ENCODE results near the gene PHKA2.
A peak's percentile ranks its signal among the peaks of the same experiment; 100 is the strongest.
"Not testable (repeated sequence)": the region's sequence is repeated elsewhere in the genome, so short reads cannot be mapped to it uniquely, and the experiment has no call there.

PHKA2 gene

GRCh38 chrX:18871161-18871890, 112.6 kb downstream of the PHKA2 start:
- no peak overlapping the region for H3K4me3 ChIP-seq (replicated peaks in 1 of 2; ENCODE audit: low read depth in 2 of 2, low read length in 2 of 2)
- TF ChIP-seq, protein P1, sequence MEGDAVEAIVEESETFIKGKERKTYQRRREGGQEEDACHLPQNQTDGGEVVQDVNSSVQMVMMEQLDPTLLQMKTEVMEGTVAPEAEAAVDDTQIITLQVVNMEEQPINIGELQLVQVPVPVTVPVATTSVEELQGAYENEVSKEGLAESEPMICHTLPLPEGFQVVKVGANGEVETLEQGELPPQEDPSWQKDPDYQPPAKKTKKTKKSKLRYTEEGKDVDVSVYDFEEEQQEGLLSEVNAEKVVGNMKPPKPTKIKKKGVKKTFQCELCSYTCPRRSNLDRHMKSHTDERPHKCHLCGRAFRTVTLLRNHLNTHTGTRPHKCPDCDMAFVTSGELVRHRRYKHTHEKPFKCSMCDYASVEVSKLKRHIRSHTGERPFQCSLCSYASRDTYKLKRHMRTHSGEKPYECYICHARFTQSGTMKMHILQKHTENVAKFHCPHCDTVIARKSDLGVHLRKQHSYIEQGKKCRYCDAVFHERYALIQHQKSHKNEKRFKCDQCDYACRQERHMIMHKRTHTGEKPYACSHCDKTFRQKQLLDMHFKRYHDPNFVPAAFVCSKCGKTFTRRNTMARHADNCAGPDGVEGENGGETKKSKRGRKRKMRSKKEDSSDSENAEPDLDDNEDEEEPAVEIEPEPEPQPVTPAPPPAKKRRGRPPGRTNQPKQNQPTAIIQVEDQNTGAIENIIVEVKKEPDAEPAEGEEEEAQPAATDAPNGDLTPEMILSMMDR (IDR thresholded peaks at IDR 0.05; ENCODE audit: low read depth, low read length), result no peak
- peak; percentile 25 to 58 for DNase-seq (ENCODE audit: low read depth in 2 of 2)

DNA sequence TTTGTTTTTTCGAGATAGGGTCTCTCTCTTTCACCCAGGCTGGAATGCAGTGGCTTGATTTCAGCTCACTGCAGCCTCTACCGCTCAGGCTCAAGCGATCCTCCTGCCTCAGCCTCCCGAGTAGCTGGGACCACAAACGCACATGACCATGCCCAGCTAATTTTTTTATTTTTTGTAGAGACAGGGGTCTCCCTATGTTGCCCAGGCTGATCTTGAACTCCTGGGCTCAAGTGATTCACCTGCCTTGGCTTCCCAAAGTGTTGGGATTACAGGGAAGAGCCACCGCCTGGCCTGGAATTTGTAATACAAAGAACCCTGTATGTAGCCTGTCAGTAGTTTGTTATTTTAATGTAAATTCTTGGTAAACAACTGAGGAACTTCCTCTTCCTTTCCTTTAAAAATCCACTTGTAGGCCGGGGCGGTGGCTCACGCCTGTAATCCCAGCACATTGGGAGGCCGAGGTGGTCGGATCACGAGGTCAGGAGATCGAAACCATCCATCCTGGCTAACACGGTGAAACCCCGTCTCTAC, 119.5 kb downstream of the PHKA2 start:
- no peak for DNase-seq (ENCODE audit: low read depth in 2 of 2)
- TF ChIP-seq, protein P1 (IDR thresholded peaks at IDR 0.05; ENCODE audit: low read depth, low read length), result no peak
- H3K4me3 ChIP-seq (replicated peaks in 1 of 2; ENCODE audit: low read depth in 2 of 2, low read length in 2 of 2), result no peak overlapping the region

GRCh38 chrX:18861511-18861910, 122.4 kb downstream of the PHKA2 start:
- no peak overlapping the region for H3K4me3 ChIP-seq (replicated peaks in 1 of 2; ENCODE audit: low read depth in 2 of 2, low read length in 2 of 2)
- DNase-seq (ENCODE audit: low read depth in 2 of 2), result no peak
- TF ChIP-seq, protein P1 (IDR thresholded peaks at IDR 0.05; ENCODE audit: low read depth, low read length), result no peak

GRCh38 chrX:18856645-18856997, 127.3 kb downstream of the PHKA2 start:
- H3K4me3 ChIP-seq (replicated peaks in 1 of 2; ENCODE audit: low read depth in 2 of 2, low read length in 2 of 2), result no peak overlapping the region
- DNase-seq (ENCODE audit: low read depth in 2 of 2), result no peak
- TF ChIP-seq, protein P1 (IDR thresholded peaks at IDR 0.05; ENCODE audit: low read depth, low read length), result no peak

- H3K4me3 ChIP-seq (replicated peaks in 1 of 2; ENCODE audit: low read depth in 2 of 2, low read length in 2 of 2), result no peak overlapping the region
- DNase-seq (ENCODE audit: low read depth in 2 of 2), result peak; percentile 13 to 32
Measured at GRCh38 chrX:18855919-18856644, 127.8 kb downstream of the PHKA2 start.

GRCh38 chrX:18847901-18848300, 136.0 kb downstream of the PHKA2 start:
- not testable (repeated sequence) for DNase-seq (ENCODE audit: low read depth in 2 of 2); H3K4me3 ChIP-seq (replicated peaks in 1 of 2; ENCODE audit: low read depth in 2 of 2, low read length in 2 of 2)

More at GRCh38 chrX:18855919-18856644, 127.8 kb downstream of the PHKA2 start:
- TF ChIP-seq, protein P1 (IDR thresholded peaks at IDR 0.05; ENCODE audit: low read depth, low read length), result no peak

Measured in cardiac fibroblast (primary cell).